HG03558 (cell line): Measurements from ENCODE around the gene PPP1R16B.

Source experiments
- ATAC-seq: cut with Tn5 transposase; IDR thresholded peaks from one replicate; pipeline ENCODE4 v1.9.1; 2021; ENCODE audit warnings: moderate number of reproducible peaks; ENCODE audit not compliant: unreplicated experiment; ENCODE audit errors: extremely low read depth

PPP1R16B gene

DNA sequence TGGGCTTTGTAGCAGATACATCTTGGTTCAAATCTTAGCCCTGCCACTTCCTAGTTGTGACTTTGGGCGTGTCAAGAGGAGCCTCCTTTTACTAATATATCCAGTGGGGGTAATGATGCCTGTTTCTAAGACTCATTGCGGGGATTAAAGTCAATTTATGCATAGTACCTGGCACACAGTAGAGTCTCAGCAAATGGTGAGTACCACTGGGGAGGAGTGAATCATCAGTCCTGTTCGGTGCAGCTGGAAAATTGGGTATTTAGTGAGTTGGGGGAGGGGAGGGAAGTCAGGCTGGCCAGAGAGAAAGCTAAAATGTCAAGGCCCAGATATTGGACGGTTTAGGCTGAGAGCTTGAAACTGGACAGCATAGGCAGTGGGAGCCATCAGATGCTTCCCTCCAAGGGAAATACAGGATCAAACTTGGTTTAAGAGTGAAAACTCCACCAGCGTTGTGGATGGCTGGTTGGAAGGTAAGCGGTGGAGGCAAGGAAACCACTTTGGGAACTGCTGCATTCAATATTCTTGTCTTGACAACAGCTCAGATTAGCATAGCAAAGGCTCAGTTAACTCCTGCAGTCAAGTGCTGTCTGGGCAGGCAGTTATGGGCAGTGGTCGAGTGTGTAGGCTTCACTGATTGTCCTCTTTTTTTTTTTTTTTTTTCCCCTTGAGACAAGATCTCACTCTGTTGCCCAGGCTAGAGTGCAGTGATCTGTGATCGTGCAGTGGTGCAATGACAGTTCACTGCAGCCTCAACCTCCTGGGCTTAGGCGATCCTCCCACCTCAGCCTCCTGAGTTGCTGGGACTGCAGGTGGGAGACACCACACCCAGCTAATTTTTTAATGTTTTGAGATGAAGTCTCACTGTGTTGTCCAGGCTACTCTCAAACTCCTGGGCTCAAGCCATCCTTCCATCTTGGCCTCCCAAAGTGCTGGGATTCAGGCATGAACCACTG, 12.9 kb downstream of the PPP1R16B start:
- ATAC-seq: no peak

DNA sequence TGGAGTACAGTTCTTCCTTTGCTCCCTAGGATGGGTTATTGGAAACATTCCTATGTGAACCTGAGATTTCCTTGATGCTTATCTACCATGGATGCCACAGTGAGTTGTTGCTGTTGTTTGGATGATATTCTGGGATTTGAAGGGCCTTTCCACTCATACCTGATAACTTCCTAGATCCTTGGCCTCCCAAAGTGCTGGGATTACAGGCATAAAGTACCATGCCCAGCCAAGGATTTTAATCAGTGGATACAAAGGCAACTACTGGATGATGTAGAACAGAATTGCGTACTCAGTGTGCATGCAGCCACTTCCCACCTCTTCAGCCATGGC, 20.0 kb downstream of the PPP1R16B start:
- no peak for ATAC-seq

DNA sequence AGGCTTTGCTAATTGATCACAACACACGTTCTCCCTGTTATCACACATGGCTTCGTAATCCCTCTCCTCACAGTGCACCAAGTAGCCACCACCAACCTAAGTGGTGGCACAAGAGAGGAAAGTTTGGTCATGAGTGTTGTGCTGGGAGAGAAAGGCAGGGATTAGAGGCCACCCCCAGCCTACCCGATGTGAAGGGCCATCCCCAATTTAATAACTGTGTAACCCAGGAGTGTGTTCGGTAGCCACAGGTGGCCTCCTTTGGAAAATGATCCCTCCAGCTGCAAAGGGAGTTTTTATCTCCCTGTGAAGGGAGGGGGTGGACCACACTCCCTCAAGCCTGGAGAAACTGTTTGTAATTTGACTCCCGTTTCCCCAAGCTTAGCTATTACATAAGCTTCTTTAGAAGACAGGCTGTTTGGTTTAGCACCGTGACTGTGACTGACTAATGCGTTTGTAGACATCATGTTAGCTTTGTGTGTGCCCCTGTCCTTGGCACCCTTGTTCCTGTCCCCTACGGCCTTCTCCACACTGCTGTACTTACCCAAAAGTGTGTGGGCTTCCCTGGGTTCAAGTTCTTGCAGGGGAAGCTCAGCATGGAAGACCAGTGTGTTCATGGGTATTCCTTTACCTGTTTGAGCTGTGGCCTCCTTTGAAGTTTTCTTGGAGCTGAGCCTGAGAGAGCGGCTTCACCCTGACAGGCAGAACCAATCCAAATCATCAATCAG, 20.6 kb downstream of the PPP1R16B start:
- no peak for ATAC-seq

DNA sequence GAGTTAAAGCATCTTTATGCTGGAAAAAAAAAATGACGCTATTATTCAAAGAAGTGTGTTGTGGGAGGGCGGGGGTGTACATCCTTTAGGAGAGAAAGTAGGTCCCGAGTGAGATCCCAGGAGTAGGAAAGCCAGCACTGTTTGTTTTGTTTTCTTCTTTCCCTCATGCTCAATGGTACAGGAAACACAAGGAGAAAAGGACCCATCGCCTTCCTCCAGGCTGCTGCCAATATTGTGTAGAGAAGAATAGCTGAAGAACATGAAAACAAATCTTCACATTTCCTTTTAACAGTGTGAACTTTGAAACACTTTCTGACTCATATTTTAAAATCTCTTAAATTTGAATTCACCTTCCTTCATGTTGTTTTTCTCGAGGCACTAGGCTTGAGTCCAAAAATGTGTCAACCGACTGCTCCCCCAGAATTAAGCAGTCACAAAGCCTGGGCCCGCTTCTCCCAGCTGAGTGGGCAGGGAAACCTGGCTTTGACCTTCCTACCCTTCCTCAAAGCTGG, 22.3 kb downstream of the PPP1R16B start:
- ATAC-seq: no peak

DNA sequence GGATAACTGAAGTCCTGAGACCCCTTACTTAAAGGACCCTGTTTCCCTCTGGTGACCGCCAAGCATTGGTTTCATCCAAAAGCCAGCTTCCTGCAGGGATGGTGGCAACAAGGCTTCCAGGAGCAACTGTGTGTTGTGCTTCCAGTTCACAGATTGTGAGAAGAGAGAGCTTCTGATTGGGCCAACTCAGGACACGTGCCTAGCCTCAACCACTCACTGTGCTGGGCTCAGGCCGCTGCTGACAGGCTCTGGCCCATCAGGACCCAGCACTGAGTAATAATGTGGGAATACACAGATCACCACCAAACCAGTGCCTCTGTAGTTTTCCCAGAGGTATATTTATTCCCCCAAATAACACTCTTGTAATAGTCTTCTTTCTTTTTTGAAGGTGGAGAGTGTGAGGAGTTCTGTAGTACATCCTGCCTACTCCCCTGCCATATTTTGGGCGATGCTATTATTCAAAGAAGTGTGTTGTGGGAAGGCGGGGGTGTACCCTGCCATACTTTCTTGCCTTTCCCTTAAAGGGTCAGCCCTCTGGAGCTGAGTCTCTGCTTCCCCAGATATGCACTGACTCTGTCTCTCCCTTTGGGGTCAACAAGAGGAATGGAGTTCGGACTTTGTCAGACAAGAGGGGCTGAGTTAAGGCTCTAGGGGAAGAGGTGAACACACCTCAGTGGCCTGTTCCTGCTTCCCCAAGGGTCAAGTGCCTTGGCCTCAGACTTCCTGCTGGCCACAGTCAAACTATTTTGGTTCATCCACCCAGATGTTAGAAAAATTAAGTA, 23.2 kb downstream of the PPP1R16B start:
- no peak for ATAC-seq

DNA sequence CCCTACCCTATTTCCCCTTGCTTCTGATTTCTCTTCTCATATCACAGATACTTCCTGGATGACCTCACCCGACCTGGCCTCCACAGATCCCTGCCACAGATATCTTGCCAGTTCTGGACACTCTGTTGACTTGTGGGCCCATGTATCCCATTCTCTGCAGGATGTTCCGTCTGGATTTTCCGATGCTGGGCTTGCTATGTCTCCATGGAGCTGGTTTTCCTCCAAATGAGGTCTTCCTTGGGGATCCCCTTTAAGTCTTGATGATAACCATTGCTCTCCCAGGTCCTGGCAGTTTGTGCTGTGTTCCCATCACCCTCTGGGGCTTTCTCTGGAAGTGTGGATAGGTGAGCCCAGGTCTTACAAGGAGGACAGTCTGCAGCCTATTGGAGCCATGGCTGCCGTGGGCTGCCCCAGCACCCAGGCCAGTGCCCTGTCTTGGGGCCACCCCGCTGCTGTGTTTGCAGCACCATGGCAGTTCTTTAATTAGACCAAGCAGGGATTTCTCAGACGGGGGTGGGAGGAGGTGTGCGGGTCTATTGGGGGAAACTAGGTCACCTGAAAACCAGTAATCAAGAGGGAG, 23.9 kb downstream of the PPP1R16B start:
- no peak for ATAC-seq

DNA sequence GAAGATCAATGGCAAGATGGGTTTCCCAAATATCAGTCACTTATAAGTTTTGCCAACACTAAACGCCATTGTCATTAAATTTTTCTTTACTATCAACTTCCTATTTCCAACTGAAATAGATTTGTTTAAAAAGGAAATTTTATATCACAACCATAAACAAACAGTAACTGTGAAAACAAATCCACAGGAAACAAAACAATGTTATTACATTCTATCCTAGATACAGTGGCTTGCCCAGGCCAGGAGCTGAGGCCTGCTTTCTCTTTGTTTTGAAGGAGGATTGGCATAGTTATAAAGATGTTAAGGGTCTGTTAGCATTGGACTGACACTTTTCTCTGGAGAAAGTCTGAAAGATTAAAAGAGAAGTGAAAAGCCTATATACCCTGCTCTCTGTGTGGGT, 24.9 kb downstream of the PPP1R16B start:
- no peak for ATAC-seq

DNA sequence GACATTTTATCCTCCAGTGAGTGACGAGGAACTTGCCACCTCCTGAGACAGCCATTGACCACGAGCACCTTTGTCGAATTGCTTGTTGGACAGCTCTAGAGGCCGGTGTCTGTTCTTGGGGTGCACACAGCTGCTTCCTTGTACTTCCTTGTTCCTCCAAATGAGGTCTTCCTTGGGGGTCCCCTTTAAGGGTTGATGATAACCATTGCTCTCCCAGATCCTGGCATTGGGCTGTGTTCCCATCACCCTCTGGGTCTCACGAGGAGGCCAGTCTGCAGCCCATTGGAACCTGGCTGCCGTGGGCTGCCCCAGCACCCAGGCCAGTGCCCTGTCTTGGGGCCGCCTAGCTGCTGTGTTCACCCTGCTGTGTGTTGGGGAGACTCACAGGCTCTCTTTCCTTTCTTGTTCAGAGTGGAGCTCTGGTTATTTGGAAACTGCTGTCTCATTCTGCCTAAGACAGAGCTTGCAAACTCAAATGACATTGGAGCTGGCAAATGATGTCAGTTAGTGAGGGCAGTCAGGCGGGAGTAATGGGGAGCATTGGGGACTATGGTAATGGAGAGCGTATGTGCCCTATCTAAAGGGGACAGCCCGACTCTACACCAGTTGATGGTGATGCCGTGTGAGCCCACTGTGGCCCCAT, 25.7 kb downstream of the PPP1R16B start:
- ATAC-seq: no peak

DNA sequence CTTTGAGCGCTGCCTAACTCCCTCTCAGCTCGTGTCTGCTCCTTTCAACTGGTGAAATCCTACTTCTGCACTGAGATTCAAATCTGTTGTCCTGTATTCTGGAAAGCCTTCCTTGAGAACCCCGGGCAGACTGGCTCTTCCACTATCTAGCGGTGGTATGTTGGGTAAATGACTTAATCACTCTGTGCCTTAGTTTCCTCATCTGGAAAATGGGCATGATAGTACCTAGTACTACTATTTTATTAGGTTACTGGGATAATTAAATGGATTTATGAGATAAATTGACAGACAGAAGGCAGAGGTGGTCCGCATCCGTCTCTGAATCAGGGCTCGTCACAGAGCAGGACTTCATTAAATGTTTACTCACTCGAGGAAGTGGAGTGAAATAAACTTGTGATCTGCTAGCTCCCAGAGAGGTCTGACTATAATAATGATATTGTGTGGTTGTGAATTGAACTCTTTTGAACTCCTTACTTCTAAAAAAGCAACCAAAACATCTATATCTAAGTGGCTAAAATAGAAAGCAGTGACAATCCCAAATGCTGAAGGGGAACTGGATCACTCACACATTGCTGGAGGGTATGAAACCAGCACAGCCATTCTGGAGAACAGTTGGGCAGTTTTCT, 26.6 kb downstream of the PPP1R16B start:
- no peak for ATAC-seq

DNA sequence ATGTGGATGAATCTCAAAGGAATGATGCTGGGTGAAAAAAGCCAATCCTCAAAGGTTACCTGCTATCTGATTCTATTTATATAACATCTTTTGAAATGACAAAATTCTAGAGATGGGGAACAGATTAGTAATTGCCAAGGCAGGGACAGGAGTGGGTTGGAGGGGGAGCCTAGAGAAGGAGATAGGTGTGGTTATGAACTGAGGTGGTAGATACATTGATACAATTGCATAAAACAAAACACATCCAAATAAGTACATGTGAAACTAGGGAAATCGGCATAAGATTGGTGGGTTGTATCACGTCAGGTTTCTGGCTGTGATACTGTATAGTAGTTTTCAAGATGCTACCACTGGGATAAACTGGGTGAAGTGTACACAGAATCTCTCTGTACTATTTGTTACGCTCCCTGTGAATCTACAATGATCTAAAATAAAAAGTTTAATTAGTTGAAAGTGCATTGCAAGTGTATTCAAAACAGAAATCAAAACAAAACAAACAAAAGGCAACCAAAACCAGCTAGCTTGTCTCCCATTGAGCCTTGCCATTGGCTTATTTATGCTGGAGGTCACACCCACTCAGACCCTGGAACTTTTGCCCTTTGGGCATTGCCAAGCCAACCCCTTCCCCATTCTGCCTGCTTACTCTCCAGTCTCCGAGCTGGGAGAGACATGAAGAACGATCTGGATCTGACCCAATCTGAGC, 27.8 kb downstream of the PPP1R16B start:
- no peak for ATAC-seq

DNA sequence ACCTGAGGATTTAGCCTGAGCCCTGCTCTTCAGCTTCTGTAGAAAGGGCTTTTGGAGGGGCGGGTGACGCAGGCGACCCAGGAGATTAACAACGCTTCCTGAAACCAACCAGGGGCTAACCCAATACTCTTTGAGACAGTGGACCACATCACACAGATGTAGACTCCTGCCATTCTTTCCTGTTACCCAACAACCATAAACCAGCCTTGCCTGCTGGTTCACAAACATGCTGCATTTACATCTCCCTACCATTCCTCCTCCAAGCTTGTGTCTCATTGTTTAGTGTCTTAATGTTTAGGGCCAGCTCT, 28.3 kb downstream of the PPP1R16B start:
- no peak for ATAC-seq

DNA sequence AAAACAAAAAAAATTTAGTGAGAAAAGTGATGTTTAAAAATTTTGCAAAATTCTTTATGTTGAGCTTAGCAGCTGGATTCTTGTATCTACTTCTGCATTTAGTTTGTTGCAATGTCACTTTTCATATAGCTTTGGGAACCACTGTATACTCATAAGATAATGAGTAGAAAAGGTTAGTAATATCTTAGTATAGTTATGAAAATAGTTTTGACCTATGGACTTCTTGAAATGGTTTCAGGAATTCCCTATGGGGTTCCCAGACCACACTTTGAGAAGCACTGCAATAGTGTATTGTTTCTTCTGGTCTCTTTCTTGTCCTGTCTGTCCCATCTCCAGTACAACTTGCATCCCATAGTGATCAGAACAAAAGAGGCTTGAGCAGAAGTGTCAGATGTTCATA, 29.4 kb downstream of the PPP1R16B start:
- ATAC-seq: no peak

DNA sequence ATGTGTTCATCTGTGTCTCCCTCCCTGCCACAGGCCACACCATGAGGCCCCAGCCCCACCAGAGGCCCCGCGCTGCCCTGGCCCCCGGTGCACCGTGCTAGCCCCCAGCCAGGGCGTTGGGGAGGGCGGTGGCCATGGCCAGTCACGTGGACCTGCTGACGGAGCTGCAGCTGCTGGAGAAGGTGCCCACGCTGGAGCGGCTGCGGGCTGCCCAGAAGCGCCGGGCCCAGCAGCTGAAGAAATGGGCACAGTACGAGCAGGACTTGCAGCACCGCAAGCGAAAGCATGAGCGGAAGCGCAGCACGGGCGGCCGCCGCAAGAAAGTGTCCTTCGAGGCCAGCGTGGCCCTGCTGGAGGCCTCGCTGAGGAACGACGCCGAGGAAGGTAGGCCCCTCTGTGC, 30.3 kb downstream of the PPP1R16B start:
- no peak for ATAC-seq

DNA sequence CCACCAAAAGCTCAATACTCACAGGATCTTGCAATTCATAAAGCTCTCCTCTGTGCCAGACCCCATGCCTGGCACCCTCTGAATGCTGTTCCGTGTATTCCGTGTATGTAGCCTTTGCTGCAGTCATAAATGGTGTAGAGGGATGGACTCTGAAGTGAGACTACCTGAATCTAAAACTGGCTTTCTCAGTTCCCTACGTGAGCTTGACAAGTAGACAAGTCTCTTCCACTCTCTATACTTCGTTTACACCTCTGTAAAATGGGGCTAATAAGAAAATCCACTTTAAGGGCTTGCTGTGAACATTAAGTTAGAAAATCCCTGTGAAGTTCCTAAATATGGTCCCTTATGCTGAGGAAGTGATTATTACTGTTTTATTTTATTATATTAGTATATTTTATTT, 31.5 kb downstream of the PPP1R16B start:
- no peak for ATAC-seq

DNA sequence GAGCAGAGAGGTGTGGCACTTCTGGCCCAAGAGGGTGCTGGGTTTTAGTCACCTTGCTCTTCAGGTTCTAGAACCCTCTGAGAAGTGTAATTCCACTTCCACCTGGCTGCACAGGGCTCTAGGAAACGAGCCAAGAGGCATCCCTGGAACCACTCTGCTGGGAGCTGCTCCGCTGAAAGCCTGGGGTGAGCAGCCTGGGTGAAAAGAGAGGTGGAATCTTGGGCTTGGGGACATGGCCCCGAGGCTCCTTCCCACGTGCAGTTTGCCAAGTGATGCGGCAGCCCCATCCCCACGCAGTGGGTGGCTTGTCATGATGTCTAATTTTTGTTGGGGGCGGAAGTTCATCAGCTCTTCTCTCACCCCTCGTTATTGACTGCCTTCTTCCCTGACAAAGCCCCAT, 32.8 kb downstream of the PPP1R16B start:
- no peak for ATAC-seq

DNA sequence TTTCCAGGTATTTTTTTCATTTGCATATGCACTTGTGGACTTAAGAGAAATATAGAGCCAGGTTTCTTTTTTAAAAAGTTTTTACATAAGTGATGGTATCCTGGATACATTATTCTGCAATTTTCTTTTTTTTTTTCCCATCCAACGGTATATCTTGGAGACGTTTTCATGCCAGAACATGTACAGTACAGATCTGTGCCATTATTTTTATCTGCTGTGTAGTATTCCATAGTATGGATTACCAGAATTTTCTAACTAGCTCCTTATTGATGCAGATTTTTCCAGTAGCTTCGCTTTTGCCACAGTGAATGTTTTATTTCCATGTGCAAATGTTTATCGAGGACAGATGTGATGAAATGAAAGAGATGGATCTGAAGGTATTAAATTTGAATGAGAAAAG, 34.1 kb downstream of the PPP1R16B start:
- no peak for ATAC-seq

DNA sequence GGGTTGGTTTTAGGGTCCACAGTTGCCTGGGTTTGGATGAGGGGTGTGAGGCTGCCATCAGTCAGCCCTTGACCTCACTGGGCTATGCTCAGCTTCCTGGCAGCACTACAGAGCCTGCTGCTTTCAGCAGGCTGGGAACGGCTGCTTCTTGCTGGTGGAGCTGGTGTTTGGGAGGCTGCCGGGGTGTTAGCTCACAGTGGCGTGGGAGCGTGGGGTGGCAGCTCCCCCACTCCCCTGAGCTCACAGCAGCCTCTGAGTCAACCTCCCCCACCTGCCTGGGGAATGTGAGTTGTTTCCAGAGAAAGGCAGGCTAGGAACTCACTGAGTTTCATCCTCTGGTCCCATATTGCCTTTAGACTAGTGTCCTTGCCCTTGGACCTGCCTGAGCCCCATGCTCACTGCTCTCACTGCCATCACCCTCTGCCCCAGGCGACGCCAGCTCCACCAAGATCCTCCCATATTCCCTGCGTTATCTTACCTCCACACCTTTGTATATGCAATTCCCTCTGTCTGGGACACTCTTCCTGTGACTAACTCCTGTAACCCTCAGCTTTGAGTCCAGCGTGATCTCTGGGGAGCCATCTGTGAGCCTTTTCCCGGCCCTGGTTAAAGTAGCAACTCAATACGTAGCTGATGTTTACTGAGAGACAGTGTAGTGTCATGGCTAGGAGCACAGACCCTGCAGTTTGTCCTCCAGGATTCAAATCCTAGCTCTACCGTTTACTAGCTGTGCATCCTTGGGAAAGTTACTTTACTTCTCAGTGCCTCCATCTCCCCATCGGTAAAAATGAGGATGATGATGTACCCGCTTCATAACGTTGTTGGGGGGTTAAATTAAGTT, 34.8 kb downstream of the PPP1R16B start:
- ATAC-seq: no peak

DNA sequence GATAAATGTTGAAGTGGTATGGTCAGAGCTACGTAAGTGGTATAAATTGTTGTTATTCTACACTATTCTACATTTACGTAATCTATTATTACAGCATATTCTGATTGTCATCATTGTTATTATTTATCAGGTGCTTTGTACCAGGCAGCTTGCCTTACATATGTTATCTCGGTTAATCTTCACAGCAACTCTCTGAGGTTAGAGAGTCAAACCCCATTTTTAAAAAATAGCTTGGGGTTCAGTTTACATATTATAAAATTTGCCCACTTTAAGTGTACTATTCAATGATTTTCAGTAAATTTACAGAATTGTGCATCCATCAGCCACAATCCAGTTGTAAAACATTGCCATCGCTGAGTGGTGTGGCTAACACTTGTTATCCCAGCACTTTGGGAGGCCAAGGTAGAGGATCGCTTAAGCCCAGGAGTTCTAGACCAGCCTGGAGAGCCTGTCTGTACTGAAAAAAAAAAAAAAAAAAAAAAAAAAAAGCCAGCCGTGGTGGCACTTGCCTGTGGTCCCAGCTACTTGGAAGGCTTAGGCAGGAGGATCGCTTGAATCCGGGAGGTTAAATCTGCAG, 35.5 kb downstream of the PPP1R16B start:
- no peak for ATAC-seq
